ENCODE measurements around the gene HLA-DMB.

DNA sequence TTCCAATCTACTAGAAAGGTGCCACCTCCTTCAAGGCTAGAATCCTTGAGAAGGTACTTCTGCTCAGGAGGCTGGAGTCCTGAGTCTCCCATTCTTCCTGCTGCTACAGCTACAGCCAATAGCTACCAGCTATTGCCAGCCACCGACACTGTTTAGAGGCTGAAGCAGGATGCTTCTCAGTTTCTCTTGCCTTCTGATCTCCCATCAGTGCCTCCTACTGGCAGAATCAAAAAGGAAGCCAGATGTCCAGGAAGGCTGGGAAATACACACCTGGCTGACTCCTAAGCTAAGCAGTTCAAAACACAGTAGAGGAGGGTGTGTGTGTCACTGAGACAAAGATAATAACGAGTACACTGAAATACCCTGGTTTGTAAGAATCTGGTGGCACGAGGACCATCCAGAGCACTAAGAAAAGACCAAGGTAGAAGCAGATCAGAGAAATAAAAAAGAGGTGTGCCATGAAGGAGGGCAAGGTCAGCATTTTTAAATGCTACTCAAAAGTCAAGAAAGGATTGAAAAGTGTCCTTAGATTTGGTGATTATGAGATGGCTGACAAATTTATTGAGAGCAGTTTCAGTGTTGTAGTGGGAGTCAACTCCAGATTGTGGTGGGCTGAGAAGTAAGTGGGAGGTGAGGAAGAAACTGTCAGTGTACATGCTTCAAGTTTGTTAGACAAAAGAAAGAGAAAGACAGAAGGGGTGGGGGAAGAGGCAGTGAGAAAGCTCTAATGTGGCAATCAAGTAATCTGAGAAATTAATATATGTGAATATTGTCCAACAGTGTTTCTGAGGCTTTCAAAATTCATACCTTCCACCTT, 14.4 kb upstream of the HLA-DMB start:
- TF ChIP-seq POLR2A (IDR thresholded peaks at IDR 0.05; ENCODE audit: low read depth, low read length): no peak
- TF ChIP-seq TAF1 (IDR thresholded peaks at IDR 0.05; ENCODE audit: low read depth, low read length): no peak
- no peak for TF ChIP-seq POLR2AphosphoS5 (IDR thresholded peaks at IDR 0.05; ENCODE audit: low read depth, low read length)
